HEK293T (cell line): ENCODE results near the gene RAMAC.
"Not testable (repeated sequence)": the region's sequence is repeated elsewhere in the genome, so short reads cannot be mapped to it uniquely, and the experiment has no call there.

Source experiments
- CTCF ChIA-PET: fragments of 350-600 bp; formaldehyde crosslinking; extraction: SDS; loops from one replicate; lab custom pipeline; 2021; ENCODE audit warnings: antibody characterized with exemption, inconsistent platforms; lab: Yijun Ruan, JAX
- POLR2A ChIA-PET: fragments of 350-600 bp; formaldehyde crosslinking; extraction: SDS; loops from one replicate; lab custom pipeline; 2020; ENCODE audit warnings: antibody characterized with exemption, inconsistent platforms; lab: Yijun Ruan, JAX
- DNase-seq: peaks from one replicate; pipeline ENCODE4 v3.0.0; 2012; ENCODE audit warnings: mixed read lengths; ENCODE audit errors: extremely low spot score
- ARNT ChIP-seq: fragments of 450-650 bp; IDR thresholded peaks from 2 replicates; pipeline ENCODE4 v1.6.1; 2017; ENCODE audit warnings: mild to moderate bottlenecking
- BHLHE40 ChIP-seq: fragments of 450-650 bp; IDR thresholded peaks from 2 replicates; pipeline ENCODE4 v1.6.1; 2016; ENCODE audit warnings: mild to moderate bottlenecking, moderate library complexity, borderline replicate concordance
- CTBP1 ChIP-seq: fragments of 450-650 bp; IDR thresholded peaks from 2 replicates; pipeline ENCODE4 v1.6.1; 2016; ENCODE audit warnings: borderline replicate concordance
- ELF4 ChIP-seq: fragments of 450-650 bp; IDR thresholded peaks from 2 replicates; pipeline ENCODE4 v1.6.1; 2017; ENCODE audit warnings: antibody characterized with exemption
- FOXA1 ChIP-seq: fragments of 450-650 bp; IDR thresholded peaks from 2 replicates; pipeline ENCODE4 v1.6.1; 2016; ENCODE audit warnings: mild to moderate bottlenecking
- FOXK2 ChIP-seq: fragments of 450-650 bp; IDR thresholded peaks from 2 replicates; pipeline ENCODE4 v1.6.1; 2016; ENCODE audit warnings: mild to moderate bottlenecking
- FOXM1 ChIP-seq: fragments of 450-650 bp; IDR thresholded peaks from 2 replicates; pipeline ENCODE4 v1.6.1; 2017; ENCODE audit warnings: mild to moderate bottlenecking, borderline replicate concordance
- HDGF ChIP-seq: fragments of 450-650 bp; IDR thresholded peaks from 2 replicates; pipeline ENCODE4 v1.6.1; 2017; ENCODE audit warnings: antibody characterized with exemption, borderline replicate concordance
- L3MBTL2 ChIP-seq: fragments of 450-650 bp; conservative IDR thresholded peaks from 2 replicates; pipeline ENCODE4 v1.6.1; 2016; ENCODE audit warnings: mild to moderate bottlenecking
- LEF1 ChIP-seq: fragments of 450-650 bp; IDR thresholded peaks from 2 replicates; pipeline ENCODE4 v1.6.1; 2017; ENCODE audit warnings: mild to moderate bottlenecking, borderline replicate concordance
- NFRKB ChIP-seq: fragments of 450-650 bp; IDR thresholded peaks from 2 replicates; pipeline ENCODE4 v1.6.1; 2016; ENCODE audit warnings: mild to moderate bottlenecking, moderate library complexity
- SP1 ChIP-seq: fragments of 450-650 bp; IDR thresholded peaks from 2 replicates; pipeline ENCODE4 v1.6.1; 2017
- SUZ12 ChIP-seq: fragments of 450-650 bp; IDR thresholded peaks from 2 replicates; pipeline ENCODE4 v1.6.1; 2016; ENCODE audit warnings: mild to moderate bottlenecking
- TARDBP ChIP-seq: fragments of 450-650 bp; IDR thresholded peaks from 2 replicates; pipeline ENCODE4 v1.6.1; 2016
- ZNF384 ChIP-seq: fragments of 450-650 bp; IDR thresholded peaks from 2 replicates; pipeline ENCODE4 v1.6.1; 2016
- TF ChIP-seq, protein P1 (sequence below): fragments of 450-650 bp; IDR thresholded peaks from 2 replicates; pipeline ENCODE4 v1.6.1; 2016

The RAMAC gene

DNA sequence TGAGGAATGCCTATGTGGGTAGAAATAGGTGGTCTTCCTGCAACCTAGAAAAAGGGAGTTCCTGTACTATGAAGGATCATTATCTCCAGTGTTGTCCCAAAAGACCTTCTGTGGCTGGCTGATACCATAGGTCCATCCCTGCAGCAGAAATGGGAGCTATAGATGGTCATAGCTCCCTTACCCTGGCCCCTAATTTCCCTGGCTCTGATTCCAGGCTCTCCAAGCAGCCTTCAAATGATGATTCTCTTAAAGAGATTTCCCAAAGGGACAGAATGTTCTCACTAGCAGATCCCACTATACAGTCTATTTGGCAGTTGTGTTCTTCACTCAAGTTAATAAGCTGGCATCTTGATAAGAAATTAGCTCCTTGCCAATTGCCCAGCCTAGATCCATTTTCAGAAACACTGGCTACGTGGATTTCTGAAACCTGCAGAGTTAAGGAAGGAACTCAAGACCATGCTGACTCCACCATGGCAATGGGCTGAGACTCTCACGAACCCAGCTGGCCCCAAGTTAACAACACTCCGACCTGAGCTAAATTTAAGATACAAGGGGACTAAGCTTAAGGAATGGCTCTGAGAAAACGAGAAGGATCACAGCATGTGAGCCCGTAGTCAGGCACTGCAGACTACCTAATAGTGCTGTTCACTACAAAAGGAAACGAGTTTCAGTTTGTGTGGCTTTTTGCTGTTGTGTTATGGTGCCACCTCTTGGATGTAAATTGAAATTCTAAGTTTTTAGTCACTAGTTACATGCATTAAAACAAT, 14.1 kb downstream of the RAMAC start:
- ChIA-PET CTCF (interaction anchor here (0.6 to 1.6 kb wide), 9 partner anchors 11 to 469 kb away, joined by 3 to 11 read pairs (median 3); partner anchors contain the start of genes C15orf40 and RAMAC), POLR2A (interaction anchor here (0.9 to 2.0 kb wide), 6 partner anchors 11 to 250 kb away, joined by 3 to 11 read pairs (median 3); partner anchors contain the start of gene C15orf40)
- peak; percentile 59 for DNase-seq
- TF ChIP-seq, protein P1, sequence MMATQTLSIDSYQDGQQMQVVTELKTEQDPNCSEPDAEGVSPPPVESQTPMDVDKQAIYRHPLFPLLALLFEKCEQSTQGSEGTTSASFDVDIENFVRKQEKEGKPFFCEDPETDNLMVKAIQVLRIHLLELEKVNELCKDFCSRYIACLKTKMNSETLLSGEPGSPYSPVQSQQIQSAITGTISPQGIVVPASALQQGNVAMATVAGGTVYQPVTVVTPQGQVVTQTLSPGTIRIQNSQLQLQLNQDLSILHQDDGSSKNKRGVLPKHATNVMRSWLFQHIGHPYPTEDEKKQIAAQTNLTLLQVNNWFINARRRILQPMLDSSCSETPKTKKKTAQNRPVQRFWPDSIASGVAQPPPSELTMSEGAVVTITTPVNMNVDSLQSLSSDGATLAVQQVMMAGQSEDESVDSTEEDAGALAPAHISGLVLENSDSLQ = no peak
- TF ChIP-seq ELF4 (no peak), HDGF (no peak), L3MBTL2 (no peak), ARNT (no peak), SUZ12 (no peak), FOXK2 (no peak), NFRKB (no peak), SP1 (no peak)

DNA sequence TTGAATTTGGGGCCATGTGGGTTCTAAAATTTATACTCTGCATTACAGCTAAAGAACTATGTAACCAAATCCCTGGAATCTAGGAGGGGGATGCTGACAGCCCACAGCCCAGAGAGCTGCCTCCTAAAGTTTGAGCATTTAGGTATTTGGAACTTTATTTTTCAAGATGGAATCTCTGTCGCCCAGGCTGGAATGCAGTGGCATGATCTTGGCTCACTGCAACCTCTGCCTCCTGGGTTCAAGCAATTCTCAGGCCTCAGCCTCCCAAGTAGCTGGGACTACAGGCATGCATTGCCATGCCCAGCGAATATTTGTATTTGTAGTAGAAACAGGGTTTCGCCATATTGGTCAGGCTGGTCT, 14.6 kb downstream of the RAMAC start:
- not testable (repeated sequence) for DNase-seq
- CTCF ChIA-PET = interaction anchor here (0.6 to 1.6 kb wide), 7 partner anchors 11 to 470 kb away, joined by 3 to 11 read pairs (median 3); partner anchors contain the start of genes C15orf40 and RAMAC
- POLR2A ChIA-PET = interaction anchor here (0.9 to 2.0 kb wide), 6 partner anchors 11 to 250 kb away, joined by 3 to 11 read pairs (median 3); partner anchors contain the start of gene C15orf40

DNA sequence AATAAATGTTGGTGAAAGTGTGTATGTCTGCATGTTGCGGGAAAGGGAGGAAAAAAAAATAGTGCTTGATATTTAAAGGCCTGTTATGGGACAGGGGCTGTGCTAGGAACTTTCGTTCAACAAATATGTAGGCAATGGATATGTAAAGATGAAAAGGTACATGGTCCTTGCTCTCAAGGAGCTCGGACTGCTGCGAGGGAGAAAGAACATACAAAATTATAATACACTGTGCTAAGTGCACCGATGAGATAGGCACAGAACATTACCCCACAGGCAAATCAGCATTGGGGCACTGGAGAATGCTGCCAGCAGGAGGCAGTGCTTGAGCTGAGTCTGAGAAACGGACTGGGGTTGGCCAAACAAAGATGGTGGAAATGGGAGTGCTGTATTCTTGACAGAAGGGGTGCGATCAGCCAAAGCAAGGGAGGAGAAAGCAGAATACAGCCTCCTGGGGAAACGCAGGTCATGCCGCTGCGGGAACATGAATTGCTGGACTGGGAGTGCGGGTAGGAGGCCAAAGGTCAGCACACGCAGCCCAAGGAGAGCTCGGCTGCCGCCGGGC, 24.8 kb downstream of the RAMAC start:
- POLR2A ChIA-PET = interaction anchor here (0.7 to 2.6 kb wide), 18 partner anchors 8 to 470 kb away, joined by 3 to 15 read pairs (median 4); partner anchors contain the start of genes BTBD1, RAMAC, RPS17 and SH3GL3
- DNase-seq = peak; percentile 87
- TF ChIP-seq FOXM1 (no peak), SP1 (no peak), HDGF (peak; percentile 67; the same call in 1 of the 2 replicates)
- CTCF ChIA-PET = interaction anchor here (0.5 to 3.5 kb wide), 8 partner anchors 11 to 370 kb away, joined by 3 to 11 read pairs (median 4); no protein-coding TSS in a partner anchor

DNA sequence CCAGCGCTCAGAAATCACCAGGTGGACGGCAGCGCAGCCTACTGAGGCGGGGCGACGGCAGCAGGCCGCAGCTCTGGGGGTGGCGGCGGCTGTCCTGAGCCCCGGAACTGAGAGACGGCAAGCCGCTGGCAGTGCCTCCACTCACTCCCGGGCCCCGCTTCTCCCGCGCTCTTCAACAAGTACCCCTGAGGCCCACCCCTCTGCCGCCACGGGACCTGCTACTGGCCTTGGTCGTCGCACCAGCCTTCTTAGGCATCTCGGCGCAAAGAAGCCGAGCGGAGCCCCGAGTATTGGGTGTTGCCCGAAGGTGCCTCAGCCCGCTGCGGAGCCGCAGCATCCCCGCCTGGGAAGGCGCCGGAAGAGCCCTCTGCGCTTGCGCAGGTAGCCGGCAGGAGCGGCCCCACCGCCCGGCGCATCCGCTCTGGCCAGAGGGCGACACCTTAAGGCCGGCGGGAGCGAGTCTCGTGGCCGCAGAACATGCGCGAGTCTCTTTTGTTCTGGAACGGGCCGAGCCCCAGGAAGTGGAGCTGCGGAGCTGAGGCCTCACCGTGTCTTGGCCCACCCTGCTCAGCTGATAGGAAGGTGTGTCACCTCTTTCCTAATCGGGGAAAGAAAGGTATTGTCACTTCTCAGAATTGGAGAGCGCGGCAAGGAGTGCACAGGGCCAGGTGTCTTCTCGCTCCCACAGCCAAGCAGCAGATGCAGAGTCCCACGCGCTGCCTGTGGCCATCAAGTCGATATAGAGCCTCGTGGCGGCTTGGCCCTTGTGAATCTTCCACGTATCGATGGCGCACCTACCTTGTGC, 25.5 kb downstream of the RAMAC start, which contains the start of gene C15orf40:
C15orf40 (minus strand) TSS at position 369 of the 805 bp plus-strand sequence; CDS start at position 337, 32 bp downstream.
- POLR2A ChIA-PET = interaction anchor here (0.5 to 2.6 kb wide), 18 partner anchors 9 to 471 kb away, joined by 3 to 15 read pairs (median 4); partner anchors contain the start of genes BTBD1, RAMAC, RPS17 and SH3GL3

DNA sequence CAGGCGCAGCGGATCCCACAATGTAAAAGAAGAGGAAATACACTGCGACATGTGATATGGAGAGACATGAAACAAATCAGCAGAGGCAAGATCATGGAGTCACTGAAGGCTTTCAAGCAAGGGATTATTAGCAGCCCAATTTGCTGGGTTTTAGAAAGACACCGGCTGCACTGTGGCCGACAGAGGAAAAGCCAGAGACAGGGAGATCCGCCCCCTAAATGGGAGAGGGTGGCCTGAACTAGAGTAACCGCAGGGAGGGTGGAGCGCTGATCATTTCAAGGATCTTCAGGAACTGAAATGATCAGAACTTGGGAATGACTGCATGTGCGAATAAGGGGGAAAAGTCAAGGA, 26.0 kb downstream of the RAMAC start:
- TF ChIP-seq FOXA1 (no peak), FOXK2 (no peak), ARNT (no peak), HDGF (no peak), SUZ12 (no peak), BHLHE40 (no peak), FOXM1 (no peak), SP1 (no peak), NFRKB (no peak), CTBP1 (no peak), ZNF384 (no peak), L3MBTL2 (no peak)
- ChIA-PET CTCF (interaction anchor here (0.6 to 3.5 kb wide), 4 partner anchors 10 to 55 kb away, joined by 3 to 11 read pairs (median 4); partner anchors contain the start of gene BTBD1), POLR2A (interaction anchor here (0.5 to 2.6 kb wide), 13 partner anchors 9 to 472 kb away, joined by 3 to 15 read pairs (median 5); partner anchors contain the start of genes BTBD1, RAMAC, RPS17 and WHAMM)
- no peak for DNase-seq

More for the DNA sequence above, 25.5 kb downstream of the RAMAC start, which contains the start of gene C15orf40:
- TF ChIP-seq, protein P1 = no peak
- TF ChIP-seq ELF4 (0 out of 2 replicates have a peak, but pooled peaks have one; percentile 53), BHLHE40 (no peak), ZNF384 (no peak), HDGF (peak; percentile 83; the same call in 1 of the 2 replicates), L3MBTL2 (peak; percentile 97), NFRKB (no peak), TARDBP (no peak), SP1 (no peak), FOXM1 (no peak), LEF1 (no peak), SUZ12 (no peak), ARNT (peak; percentile 57; the same call in 1 of the 2 replicates), CTBP1 (no peak), FOXK2 (no peak), FOXA1 (no peak)
- peak; percentile 97 for DNase-seq
- CTCF ChIA-PET = interaction anchor here (0.6 to 3.5 kb wide), 9 partner anchors 9 to 369 kb away, joined by 3 to 11 read pairs (median 3); partner anchors contain the start of gene BTBD1

DNA sequence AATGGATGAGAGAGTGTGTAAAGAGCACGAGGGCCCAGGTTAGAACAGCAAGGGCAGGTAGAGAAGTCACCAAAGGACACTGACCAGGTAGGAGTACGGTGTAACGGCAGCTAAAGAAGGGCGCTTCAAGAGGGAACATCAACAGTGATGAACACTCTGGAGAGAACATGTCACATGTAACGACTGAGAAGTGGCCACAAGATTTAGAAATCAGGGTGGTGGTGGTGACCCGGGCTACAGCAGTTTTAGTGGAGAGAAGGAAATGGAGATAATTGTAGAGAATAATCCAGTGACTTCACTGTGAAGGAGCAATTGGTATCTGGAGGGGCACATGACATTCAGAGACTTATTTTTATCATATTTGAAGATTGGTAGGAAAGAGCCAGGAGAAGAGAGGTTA, 26.6 kb downstream of the RAMAC start:
- CTCF ChIA-PET = interaction anchor here (1.0 to 3.5 kb wide), 2 partner anchors 13 to 54 kb away, joined by 3 to 11 read pairs; partner anchors contain the start of gene BTBD1
- DNase-seq = no peak
- TF ChIP-seq NFRKB = no peak
- TF ChIP-seq L3MBTL2 = no peak
- no peak for TF ChIP-seq FOXA1
- TF ChIP-seq CTBP1 = no peak
- TF ChIP-seq FOXM1 = no peak
- no peak for TF ChIP-seq BHLHE40
- POLR2A ChIA-PET = interaction anchor here (0.9 to 2.6 kb wide), 9 partner anchors 9 to 298 kb away, joined by 3 to 15 read pairs (median 5); partner anchors contain the start of gene BTBD1
